Measurements from ENCODE around the gene TP53INP2.

TP53INP2 gene

GRCh38 chr20:34732523-34732922 is 28.4 kb downstream of the TP53INP2 start:
- no peaks in the 10 kb centered on the region for H3K27me3 ChIP-seq (ENCODE audit: control insufficient read depth, insufficient read depth, low read length)
- H3K9ac ChIP-seq (ENCODE audit: low read length): no peak overlapping the region
- H3K9me3 ChIP-seq (ENCODE audit: control insufficient read depth, insufficient read depth, low read depth, low read length): no peaks in the 10 kb centered on the region
- no peak overlapping the region for H3K4me3 ChIP-seq (ENCODE audit: low read depth, low read length)
- H3K4me1 ChIP-seq (ENCODE audit: control insufficient read depth, insufficient read depth, low read length): no peaks in the 10 kb centered on the region
- H3K36me3 ChIP-seq (ENCODE audit: control insufficient read depth, insufficient read depth, low read length): peaks cover 3% of the 10 kb centered on the region; the same call in 1 of the 2 replicates
- no peak overlapping the region for H3K27ac ChIP-seq (ENCODE audit: low read depth, low read length)

- Histone ChIP-seq H3K27me3 (ENCODE audit: control insufficient read depth, insufficient read depth, low read length) (no peaks in the 10 kb centered on the region), H3K9me3 (ENCODE audit: control insufficient read depth, insufficient read depth, low read depth, low read length) (no peaks in the 10 kb centered on the region), H3K27ac (ENCODE audit: low read depth, low read length) (no peak overlapping the region), H3K4me3 (ENCODE audit: low read depth, low read length) (no peak overlapping the region), H3K36me3 (ENCODE audit: control insufficient read depth, insufficient read depth, low read length) (peaks cover 7% of the 10 kb centered on the region; the same call in 1 of the 2 replicates), H3K9ac (ENCODE audit: low read length) (no peak overlapping the region), H3K4me1 (ENCODE audit: control insufficient read depth, insufficient read depth, low read length) (no peaks in the 10 kb centered on the region)
Measured at GRCh38 chr20:34736106-34736735, 32.1 kb downstream of the TP53INP2 start.

- Histone ChIP-seq H3K9ac (ENCODE audit: low read length) (no peak overlapping the region), H3K4me1 (ENCODE audit: control insufficient read depth, insufficient read depth, low read length) (no peaks in the 10 kb centered on the region), H3K27ac (ENCODE audit: low read depth, low read length) (no peak overlapping the region), H3K27me3 (ENCODE audit: control insufficient read depth, insufficient read depth, low read length) (no peaks in the 10 kb centered on the region), H3K36me3 (ENCODE audit: control insufficient read depth, insufficient read depth, low read length) (peaks cover 14% of the 10 kb centered on the region), H3K9me3 (ENCODE audit: control insufficient read depth, insufficient read depth, low read depth, low read length) (no peaks in the 10 kb centered on the region), H3K4me3 (ENCODE audit: low read depth, low read length) (no peak overlapping the region)
Measured at GRCh38 chr20:34743039-34743438, 38.9 kb downstream of the TP53INP2 start.

GRCh38 chr20:34744340-34744739 is 40.2 kb downstream of the TP53INP2 start:
- H3K9ac ChIP-seq (ENCODE audit: low read length): no peak overlapping the region
- H3K36me3 ChIP-seq (ENCODE audit: control insufficient read depth, insufficient read depth, low read length): peaks cover 19% of the 10 kb centered on the region
- no peaks in the 10 kb centered on the region for H3K4me1 ChIP-seq (ENCODE audit: control insufficient read depth, insufficient read depth, low read length)
- no peaks in the 10 kb centered on the region for H3K27me3 ChIP-seq (ENCODE audit: control insufficient read depth, insufficient read depth, low read length)
- H3K27ac ChIP-seq (ENCODE audit: low read depth, low read length): no peak overlapping the region
- no peaks in the 10 kb centered on the region for H3K9me3 ChIP-seq (ENCODE audit: control insufficient read depth, insufficient read depth, low read depth, low read length)
- H3K4me3 ChIP-seq (ENCODE audit: low read depth, low read length): no peak overlapping the region

- Histone ChIP-seq H3K4me1 (ENCODE audit: control insufficient read depth, insufficient read depth, low read length) (no peaks in the 10 kb centered on the region), H3K27ac (ENCODE audit: low read depth, low read length) (no peak overlapping the region), H3K9ac (ENCODE audit: low read length) (no peak overlapping the region), H3K27me3 (ENCODE audit: control insufficient read depth, insufficient read depth, low read length) (no peaks in the 10 kb centered on the region), H3K4me3 (ENCODE audit: low read depth, low read length) (no peak overlapping the region), H3K9me3 (ENCODE audit: control insufficient read depth, insufficient read depth, low read depth, low read length) (no peaks in the 10 kb centered on the region), H3K36me3 (ENCODE audit: control insufficient read depth, insufficient read depth, low read length) (peaks cover 24% of the 10 kb centered on the region)
Measured at GRCh38 chr20:34744847-34745246, 40.7 kb downstream of the TP53INP2 start.

GRCh38 chr20:34746674-34747073 is 42.5 kb downstream of the TP53INP2 start:
- Histone ChIP-seq H3K36me3 (ENCODE audit: control insufficient read depth, insufficient read depth, low read length) (peaks cover 24% of the 10 kb centered on the region), H3K27me3 (ENCODE audit: control insufficient read depth, insufficient read depth, low read length) (no peaks in the 10 kb centered on the region), H3K4me3 (ENCODE audit: low read depth, low read length) (no peak overlapping the region), H3K9me3 (ENCODE audit: control insufficient read depth, insufficient read depth, low read depth, low read length) (no peaks in the 10 kb centered on the region), H3K27ac (ENCODE audit: low read depth, low read length) (no peak overlapping the region), H3K4me1 (ENCODE audit: control insufficient read depth, insufficient read depth, low read length) (no peaks in the 10 kb centered on the region), H3K9ac (ENCODE audit: low read length) (no peak overlapping the region)

- Histone ChIP-seq H3K9ac (ENCODE audit: low read length) (no peak overlapping the region), H3K36me3 (ENCODE audit: control insufficient read depth, insufficient read depth, low read length) (peaks cover 23% of the 10 kb centered on the region), H3K27me3 (ENCODE audit: control insufficient read depth, insufficient read depth, low read length) (no peaks in the 10 kb centered on the region), H3K4me3 (ENCODE audit: low read depth, low read length) (no peak overlapping the region), H3K27ac (ENCODE audit: low read depth, low read length) (no peak overlapping the region), H3K9me3 (ENCODE audit: control insufficient read depth, insufficient read depth, low read depth, low read length) (no peaks in the 10 kb centered on the region), H3K4me1 (ENCODE audit: control insufficient read depth, insufficient read depth, low read length) (no peaks in the 10 kb centered on the region)
Measured at GRCh38 chr20:34747479-34747878, 43.3 kb downstream of the TP53INP2 start.

- no peak overlapping the region for H3K9ac ChIP-seq (ENCODE audit: low read length)
- peaks cover 19% of the 10 kb centered on the region for H3K36me3 ChIP-seq (ENCODE audit: control insufficient read depth, insufficient read depth, low read length)
- no peak overlapping the region for H3K27ac ChIP-seq (ENCODE audit: low read depth, low read length)
- H3K9me3 ChIP-seq (ENCODE audit: control insufficient read depth, insufficient read depth, low read depth, low read length): no peaks in the 10 kb centered on the region
- H3K27me3 ChIP-seq (ENCODE audit: control insufficient read depth, insufficient read depth, low read length): no peaks in the 10 kb centered on the region
- H3K4me1 ChIP-seq (ENCODE audit: control insufficient read depth, insufficient read depth, low read length): no peaks in the 10 kb centered on the region
- no peak overlapping the region for H3K4me3 ChIP-seq (ENCODE audit: low read depth, low read length)
Measured at GRCh38 chr20:34748709-34749108, 44.6 kb downstream of the TP53INP2 start.

- no peaks in the 10 kb centered on the region for H3K4me1 ChIP-seq (ENCODE audit: control insufficient read depth, insufficient read depth, low read length)
- H3K4me3 ChIP-seq (ENCODE audit: low read depth, low read length): no peak overlapping the region
- H3K36me3 ChIP-seq (ENCODE audit: control insufficient read depth, insufficient read depth, low read length): peaks cover 20% of the 10 kb centered on the region
- no peak overlapping the region for H3K27ac ChIP-seq (ENCODE audit: low read depth, low read length)
- no peaks in the 10 kb centered on the region for H3K9me3 ChIP-seq (ENCODE audit: control insufficient read depth, insufficient read depth, low read depth, low read length)
- H3K27me3 ChIP-seq (ENCODE audit: control insufficient read depth, insufficient read depth, low read length): no peaks in the 10 kb centered on the region
- no peak overlapping the region for H3K9ac ChIP-seq (ENCODE audit: low read length)
Measured at GRCh38 chr20:34750484-34750883, 46.3 kb downstream of the TP53INP2 start.

GRCh38 chr20:34751453-34751852 is 47.3 kb downstream of the TP53INP2 start:
- no peak overlapping the region for H3K27ac ChIP-seq (ENCODE audit: low read depth, low read length)
- H3K27me3 ChIP-seq (ENCODE audit: control insufficient read depth, insufficient read depth, low read length): no peaks in the 10 kb centered on the region
- no peak overlapping the region for H3K9ac ChIP-seq (ENCODE audit: low read length)
- peaks cover 20% of the 10 kb centered on the region for H3K36me3 ChIP-seq (ENCODE audit: control insufficient read depth, insufficient read depth, low read length)
- H3K4me1 ChIP-seq (ENCODE audit: control insufficient read depth, insufficient read depth, low read length): no peaks in the 10 kb centered on the region
- no peaks in the 10 kb centered on the region for H3K9me3 ChIP-seq (ENCODE audit: control insufficient read depth, insufficient read depth, low read depth, low read length)
- H3K4me3 ChIP-seq (ENCODE audit: low read depth, low read length): no peak overlapping the region

- no peaks in the 10 kb centered on the region for H3K27me3 ChIP-seq (ENCODE audit: control insufficient read depth, insufficient read depth, low read length)
- H3K9ac ChIP-seq (ENCODE audit: low read length): no peak overlapping the region
- no peak overlapping the region for H3K4me3 ChIP-seq (ENCODE audit: low read depth, low read length)
- no peaks in the 10 kb centered on the region for H3K9me3 ChIP-seq (ENCODE audit: control insufficient read depth, insufficient read depth, low read depth, low read length)
- H3K27ac ChIP-seq (ENCODE audit: low read depth, low read length): no peak overlapping the region
- peaks cover 39% of the 10 kb centered on the region for H3K36me3 ChIP-seq (ENCODE audit: control insufficient read depth, insufficient read depth, low read length)
- no peaks in the 10 kb centered on the region for H3K4me1 ChIP-seq (ENCODE audit: control insufficient read depth, insufficient read depth, low read length)
Measured at GRCh38 chr20:34753706-34754461, 49.7 kb downstream of the TP53INP2 start.
